Activated naive CD4-positive, alpha-beta T cell treated with anti-CD3 and anti-CD28 coated beads, Interleukin-2, amount 50 U/mL, for 24 hours (primary cell): Measurements from ENCODE around the gene CPLX1.

Experiments used
- H3K27ac Mint-ChIP-seq: one replicate; pipeline ENCODE4 v1.8.0; 2021; ENCODE audit warnings: mild to moderate bottlenecking, mixed read lengths
- H3K27me3 Mint-ChIP-seq: one replicate; pipeline ENCODE4 v1.8.0; 2021; ENCODE audit warnings: mixed read lengths
- H3K36me3 Mint-ChIP-seq: one replicate; pipeline ENCODE4 v1.8.0; 2021; ENCODE audit warnings: mixed read lengths
- H3K4me1 Mint-ChIP-seq: one replicate; pipeline ENCODE4 v1.8.0; 2021; ENCODE audit warnings: mixed read lengths
- H3K4me3 Mint-ChIP-seq: one replicate; pipeline ENCODE4 v1.8.0; 2021; ENCODE audit warnings: mild to moderate bottlenecking, mixed read lengths
- H3K9me3 Mint-ChIP-seq: one replicate; pipeline ENCODE4 v1.8.0; 2021; ENCODE audit warnings: mixed read lengths

The CPLX1 gene

GRCh38 chr4:859496-859895 is 33.6 kb upstream of the CPLX1 start:
- H3K9me3 Mint-ChIP-seq = peaks cover 4% of the 10 kb centered on the region
- peaks cover 31% of the 10 kb centered on the region for H3K36me3 Mint-ChIP-seq
- peaks cover 13% of the 10 kb centered on the region for H3K4me1 Mint-ChIP-seq
- no peak overlapping the region for H3K27ac Mint-ChIP-seq
- H3K27me3 Mint-ChIP-seq = no peaks in the 10 kb centered on the region
- H3K4me3 Mint-ChIP-seq = no peak overlapping the region

DNA sequence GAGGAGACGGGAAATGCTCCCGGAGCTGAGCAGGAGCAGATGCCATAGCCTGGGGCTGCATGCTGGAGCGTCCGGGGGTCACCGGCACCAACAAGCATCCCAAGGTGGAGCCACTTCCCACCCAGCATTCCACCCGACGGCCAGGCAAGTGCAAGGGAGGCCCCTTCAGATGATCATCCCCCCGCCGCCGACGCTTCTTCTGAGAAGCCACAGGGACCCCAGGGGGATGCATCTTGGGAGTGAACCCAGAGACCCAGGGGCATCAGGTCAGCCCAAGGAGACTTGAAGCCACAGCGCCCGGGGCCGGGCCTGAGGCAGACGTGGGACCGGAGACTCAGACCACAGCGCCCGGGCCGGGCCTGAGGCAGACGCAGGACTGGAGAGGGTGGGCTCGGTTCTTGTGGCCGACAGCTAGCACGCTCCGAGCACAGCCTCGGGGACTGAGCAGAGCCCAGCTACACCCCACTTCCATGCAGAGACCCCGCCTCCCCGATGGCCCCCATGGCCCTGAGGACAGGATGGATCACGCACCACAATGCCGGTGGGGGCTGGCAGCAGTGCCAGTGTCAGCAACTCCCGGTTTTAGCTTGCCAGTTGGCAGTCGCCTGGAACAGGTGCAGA is 33.0 kb upstream of the CPLX1 start:
- H3K4me1 Mint-ChIP-seq = peaks cover 13% of the 10 kb centered on the region

DNA sequence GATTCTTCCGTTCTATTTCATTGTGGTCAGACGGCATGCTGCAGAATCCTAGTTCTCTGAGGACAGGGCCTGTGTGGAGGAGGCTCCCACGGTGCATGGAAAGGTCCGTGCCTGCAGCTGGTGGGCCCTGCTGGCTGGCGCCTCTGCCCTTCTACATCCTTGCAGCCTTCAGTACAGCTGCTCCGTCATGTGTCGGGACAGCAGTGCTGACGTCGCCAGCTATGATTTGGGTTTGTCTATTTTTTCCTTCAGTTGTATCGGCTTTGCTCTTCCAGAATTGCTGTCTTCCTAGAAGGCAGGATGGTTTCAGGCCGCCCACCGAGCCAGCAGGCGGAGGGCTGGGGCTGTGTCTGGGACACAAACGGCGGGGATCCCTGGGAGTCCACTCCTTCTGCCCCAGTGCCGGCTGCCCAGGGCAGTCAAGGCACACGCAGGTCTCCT is 32.1 kb upstream of the CPLX1 start:
- Mint-ChIP-seq H3K4me3 (no peak overlapping the region), H3K27me3 (no peaks in the 10 kb centered on the region), H3K9me3 (peaks cover 4% of the 10 kb centered on the region), H3K4me1 (peaks cover 13% of the 10 kb centered on the region), H3K27ac (no peak overlapping the region), H3K36me3 (peaks cover 27% of the 10 kb centered on the region)

More for the DNA sequence above, 33.0 kb upstream of the CPLX1 start:
- Mint-ChIP-seq H3K9me3 (peaks cover 4% of the 10 kb centered on the region), H3K27me3 (no peaks in the 10 kb centered on the region), H3K27ac (no peak overlapping the region), H3K36me3 (peaks cover 31% of the 10 kb centered on the region), H3K4me3 (no peak overlapping the region)

- Mint-ChIP-seq H3K27ac (no peak overlapping the region), H3K27me3 (no peaks in the 10 kb centered on the region), H3K36me3 (peaks cover 23% of the 10 kb centered on the region), H3K4me1 (peaks cover 13% of the 10 kb centered on the region), H3K9me3 (peaks cover 4% of the 10 kb centered on the region), H3K4me3 (no peak overlapping the region)
Observed at GRCh38 chr4:857461-857860, 31.5 kb upstream of the CPLX1 start.

GRCh38 chr4:856225-856901 is 30.4 kb upstream of the CPLX1 start:
- peaks cover 13% of the 10 kb centered on the region for H3K4me1 Mint-ChIP-seq
- H3K4me3 Mint-ChIP-seq = peak overlapping the region; percentile 3
- peak overlapping the region; percentile 72 for H3K27ac Mint-ChIP-seq
- H3K36me3 Mint-ChIP-seq = peaks cover 20% of the 10 kb centered on the region
- H3K27me3 Mint-ChIP-seq = no peaks in the 10 kb centered on the region
- peaks cover 4% of the 10 kb centered on the region for H3K9me3 Mint-ChIP-seq

- H3K27ac Mint-ChIP-seq = no peak overlapping the region
- peaks cover 13% of the 10 kb centered on the region for H3K4me1 Mint-ChIP-seq
- H3K27me3 Mint-ChIP-seq = no peaks in the 10 kb centered on the region
- no peak overlapping the region for H3K4me3 Mint-ChIP-seq
- H3K36me3 Mint-ChIP-seq = peaks cover 20% of the 10 kb centered on the region
- peaks cover 4% of the 10 kb centered on the region for H3K9me3 Mint-ChIP-seq
Observed at GRCh38 chr4:855880-856224, 29.9 kb upstream of the CPLX1 start.

DNA sequence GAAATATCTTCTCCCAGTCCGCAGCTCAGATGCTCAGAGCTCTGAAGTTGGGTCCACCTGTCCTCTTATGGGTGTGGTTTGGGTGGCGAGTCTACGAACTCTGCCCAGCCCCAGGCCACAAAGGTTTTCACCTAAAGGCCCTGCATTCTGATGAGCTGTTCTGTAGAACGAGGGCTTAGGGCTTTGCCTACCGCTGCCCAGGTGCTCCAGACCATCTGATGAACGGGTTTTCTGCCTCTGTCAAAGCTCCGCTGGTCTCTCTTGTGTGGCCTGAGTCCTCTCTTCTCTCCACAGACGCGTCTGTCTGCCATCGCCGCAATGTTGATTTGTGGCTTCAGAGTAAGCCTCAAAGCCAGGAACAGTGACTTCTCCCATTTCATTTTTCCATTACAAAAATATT is 28.4 kb upstream of the CPLX1 start:
- no peak overlapping the region for H3K4me3 Mint-ChIP-seq
- H3K4me1 Mint-ChIP-seq = peaks cover 13% of the 10 kb centered on the region
- no peaks in the 10 kb centered on the region for H3K27me3 Mint-ChIP-seq
- peaks cover 4% of the 10 kb centered on the region for H3K9me3 Mint-ChIP-seq
- no peak overlapping the region for H3K27ac Mint-ChIP-seq
- H3K36me3 Mint-ChIP-seq = peaks cover 20% of the 10 kb centered on the region

- peaks cover 4% of the 10 kb centered on the region for H3K9me3 Mint-ChIP-seq
- peaks cover 19% of the 10 kb centered on the region for H3K36me3 Mint-ChIP-seq
Observed at GRCh38 chr4:853416-853781, 27.5 kb upstream of the CPLX1 start.

DNA sequence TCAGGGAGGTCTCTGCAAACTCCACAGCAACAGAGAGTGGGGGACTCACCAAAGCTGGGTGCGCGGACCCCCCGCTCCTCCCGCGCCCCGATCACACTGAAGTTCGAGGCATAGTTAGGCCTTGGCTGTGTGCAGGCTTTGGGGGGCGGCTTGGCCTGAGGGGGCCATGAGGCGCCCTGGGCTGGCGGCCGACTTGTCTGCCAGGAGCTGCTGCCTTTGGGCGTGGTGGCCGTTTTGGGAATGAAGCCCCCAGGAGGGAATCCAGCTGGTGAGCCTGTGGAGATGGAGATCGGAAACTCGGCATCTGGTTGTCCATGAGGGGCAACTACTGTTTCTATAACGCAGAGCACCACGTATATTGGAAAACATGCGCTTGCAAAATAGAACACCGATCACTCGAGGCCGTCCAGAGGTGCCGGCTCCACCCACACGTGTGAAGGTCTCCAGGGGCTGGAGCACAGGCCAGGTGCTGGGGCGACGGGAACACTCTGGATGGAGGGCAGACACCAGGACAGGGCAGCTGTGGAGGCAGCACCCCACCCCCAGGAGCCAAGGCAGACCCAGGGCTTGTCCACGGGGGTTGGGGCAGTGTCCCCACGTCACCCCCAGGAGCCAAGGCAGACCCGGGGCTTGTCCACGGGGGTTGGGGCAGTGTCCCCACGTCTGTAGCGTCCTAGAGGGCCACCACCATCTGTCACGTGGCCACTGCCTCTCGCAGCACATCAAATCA is 25.9 kb upstream of the CPLX1 start:
- peaks cover 13% of the 10 kb centered on the region for H3K36me3 Mint-ChIP-seq
- H3K4me1 Mint-ChIP-seq = peaks cover 7% of the 10 kb centered on the region
- H3K4me3 Mint-ChIP-seq = no peak overlapping the region
- no peaks in the 10 kb centered on the region for H3K27me3 Mint-ChIP-seq
- peaks cover 4% of the 10 kb centered on the region for H3K9me3 Mint-ChIP-seq
- no peak overlapping the region for H3K27ac Mint-ChIP-seq

More at GRCh38 chr4:853416-853781, 27.5 kb upstream of the CPLX1 start:
- no peak overlapping the region for H3K27ac Mint-ChIP-seq
- no peak overlapping the region for H3K4me3 Mint-ChIP-seq
- H3K27me3 Mint-ChIP-seq = no peaks in the 10 kb centered on the region
- H3K4me1 Mint-ChIP-seq = peaks cover 13% of the 10 kb centered on the region

DNA sequence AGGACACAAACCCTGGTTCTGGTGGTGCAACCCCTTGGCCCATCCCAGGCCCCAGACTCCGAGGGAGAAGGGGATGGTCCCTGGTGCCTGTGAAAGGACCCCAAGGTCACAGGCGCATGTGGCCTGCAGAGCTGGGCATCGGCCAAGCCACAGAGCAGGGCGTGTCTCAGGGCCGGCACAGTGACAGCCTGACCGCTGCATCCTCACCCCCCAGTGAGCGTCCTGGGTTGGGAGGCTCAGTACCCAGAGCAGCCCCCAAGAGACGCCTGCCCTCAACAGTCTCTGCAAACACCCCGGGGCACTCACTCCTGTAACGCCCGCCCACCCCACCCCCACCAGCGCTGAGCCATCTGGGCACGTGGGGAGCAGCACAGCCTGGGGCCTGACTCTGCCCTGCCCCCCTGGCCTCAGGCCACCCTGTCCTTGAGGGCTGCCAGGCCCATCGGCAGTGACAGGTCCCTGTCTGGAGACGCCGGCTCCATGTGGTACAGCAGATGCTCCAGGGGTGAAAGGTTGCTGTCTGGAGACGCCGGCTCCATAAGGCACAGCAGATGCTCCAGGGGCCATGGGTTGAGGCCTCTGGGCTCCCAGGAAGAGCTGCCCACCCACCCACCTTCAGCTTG is 24.5 kb upstream of the CPLX1 start:
- no peaks in the 10 kb centered on the region for H3K9me3 Mint-ChIP-seq

DNA sequence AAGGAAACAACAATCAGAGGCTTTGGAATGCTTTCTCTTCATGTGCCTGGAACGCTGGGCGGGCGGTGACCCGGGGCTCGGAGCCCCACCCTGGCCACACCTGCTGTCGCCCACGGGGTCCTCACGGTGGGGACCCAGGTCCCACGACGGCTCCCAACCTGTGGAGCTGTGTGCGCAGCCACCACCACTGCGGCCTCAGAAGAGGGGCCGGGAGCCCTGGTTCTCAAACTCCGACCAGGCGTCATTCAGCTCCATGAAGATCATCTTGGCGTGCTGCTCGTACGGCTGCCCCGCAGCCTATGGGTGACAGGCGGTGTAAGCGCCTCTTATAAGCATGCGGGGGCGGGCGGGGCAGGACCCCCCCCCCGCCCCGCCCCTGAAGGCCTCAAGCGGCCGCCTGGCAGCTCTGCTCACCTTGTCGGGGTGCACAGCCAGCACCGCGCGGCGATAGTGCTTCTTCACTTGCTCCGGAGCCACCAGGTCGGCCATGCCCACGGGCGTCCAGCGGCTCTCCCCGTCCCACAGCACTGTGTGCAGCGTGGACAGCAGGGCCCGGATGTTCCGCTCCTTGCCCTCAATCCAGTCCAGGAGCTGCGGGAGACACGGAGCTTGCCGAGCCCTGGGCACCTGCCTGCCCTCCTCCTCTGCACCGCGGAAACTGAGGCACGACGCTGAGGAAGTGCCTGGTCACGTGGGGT is 23.7 kb upstream of the CPLX1 start:
- Mint-ChIP-seq H3K4me3 (no peak overlapping the region), H3K4me1 (no peaks in the 10 kb centered on the region), H3K36me3 (peaks cover 4% of the 10 kb centered on the region), H3K27me3 (no peaks in the 10 kb centered on the region), H3K9me3 (no peaks in the 10 kb centered on the region), H3K27ac (no peak overlapping the region)

More for the DNA sequence above, 24.5 kb upstream of the CPLX1 start:
- H3K27ac Mint-ChIP-seq = no peak overlapping the region
- no peak overlapping the region for H3K4me3 Mint-ChIP-seq
- no peaks in the 10 kb centered on the region for H3K4me1 Mint-ChIP-seq
- no peaks in the 10 kb centered on the region for H3K27me3 Mint-ChIP-seq
- H3K36me3 Mint-ChIP-seq = peaks cover 6% of the 10 kb centered on the region

- Mint-ChIP-seq H3K27ac (no peak overlapping the region), H3K4me1 (no peaks in the 10 kb centered on the region), H3K9me3 (no peaks in the 10 kb centered on the region), H3K4me3 (no peak overlapping the region), H3K27me3 (no peaks in the 10 kb centered on the region), H3K36me3 (peaks cover 7% of the 10 kb centered on the region)
Observed at GRCh38 chr4:848803-849477, 23.0 kb upstream of the CPLX1 start.

GRCh38 chr4:848307-848691 is 22.4 kb upstream of the CPLX1 start:
- Mint-ChIP-seq H3K4me1 (no peaks in the 10 kb centered on the region), H3K4me3 (no peak overlapping the region), H3K27me3 (no peaks in the 10 kb centered on the region), H3K36me3 (peaks cover 7% of the 10 kb centered on the region), H3K27ac (peak overlapping the region; percentile 12), H3K9me3 (no peaks in the 10 kb centered on the region)

- no peaks in the 10 kb centered on the region for H3K27me3 Mint-ChIP-seq
- no peaks in the 10 kb centered on the region for H3K9me3 Mint-ChIP-seq
- no peak overlapping the region for H3K27ac Mint-ChIP-seq
- no peak overlapping the region for H3K4me3 Mint-ChIP-seq
- H3K4me1 Mint-ChIP-seq = no peaks in the 10 kb centered on the region
- H3K36me3 Mint-ChIP-seq = peaks cover 10% of the 10 kb centered on the region
Observed at GRCh38 chr4:845836-846251, 19.9 kb upstream of the CPLX1 start.
